GM23248 (cell line): ENCODE results near the gene ADAM8.
A peak's percentile ranks its signal among the peaks of the same experiment; 100 is the strongest.

Source experiments
- EZH2 ChIP-seq: fragments of 200-600 bp; sonication (generic); IDR thresholded peaks from 2 replicates; pipeline ENCODE4 v1.6.1; 2018; ENCODE audit warnings: antibody characterized with exemption, mild to moderate bottlenecking; ENCODE audit not compliant: insufficient read depth, poor library complexity, severe bottlenecking
- EZH2phosphoT487 ChIP-seq: fragments of 200-600 bp; sonication (generic); IDR thresholded peaks from 2 replicates; pipeline ENCODE4 v1.6.1; 2018; ENCODE audit warnings: antibody characterized with exemption, moderate library complexity, mild to moderate bottlenecking, low read depth; ENCODE audit not compliant: insufficient read depth

GRCh38 chr10:133229265-133230043 lies 47.2 kb downstream of the ADAM8 start:
- TF ChIP-seq EZH2 (peak; percentile 79), EZH2phosphoT487 (0 out of 2 replicates have a peak, but pooled peaks have one; percentile 5)
